ENCODE data around the gene RPL29. TPM values are rescaled to one million over a fixed set of nuclear protein-coding genes. Genes with fewer than 3 reads are reported as not detected.
"Not testable (repeated sequence)": the region's sequence is repeated elsewhere in the genome, so short reads cannot be mapped to it uniquely, and the experiment has no call there.

The RPL29 gene
- total RNA-seq, 2 experiments from 2014 or later, result 1,843 to 1,901 TPM

GRCh38 chr3:51997935-51998596 is 2.4 kb upstream of the RPL29 start:
- Mint-ChIP-seq H3K4me3 (no peak overlapping the region), H3K9me3 (no peaks in the 10 kb centered on the region), H3K36me3 (ENCODE audit: low read depth) (peaks cover 26% of the 10 kb centered on the region), H3K27me3 (no peaks in the 10 kb centered on the region), H3K27ac (no peak overlapping the region), H3K4me1 (ENCODE audit: low read depth) (peaks cover 29% of the 10 kb centered on the region)
- peaks cover 33% of the 10 kb centered on the region for H3K4me1 ChIP-seq (ENCODE audit: insufficient read depth, low read length)
- POLR2A ChIA-PET, result no interaction called here
- CTCF ChIA-PET, result no interaction called here
- H3K4me3 ChIP-seq (ENCODE audit: low read length), result no peak overlapping the region
- intact Hi-C loops (cut with DNase I, micrococcal nuclease), result loop anchor here (2.0 to 10.0 kb wide), 4 partner anchors 59 to 707 kb away; partner anchors contain the start of genes DUSP7 (in 1 of the 2), GLT8D1 (in 1 of the 2), GLYCTK (in 1 of the 2) and SPCS1 (in 1 of the 2)
- TF ChIP-seq CTCF (IDR thresholded peaks at IDR 0.05), result no peak
- no peaks in the 10 kb centered on the region for H3K27me3 ChIP-seq (ENCODE audit: control insufficient read depth in 1 of 2, insufficient read depth in 2 of 2, low read length in 2 of 2)
- DNase-seq, result no peak
- no peaks in the 10 kb centered on the region for H3K9me3 ChIP-seq (ENCODE audit: control insufficient read depth in 1 of 2, insufficient read depth in 1 of 2, low read length in 2 of 2)
- no peak overlapping the region for H3K27ac ChIP-seq (ENCODE audit: low read depth in 1 of 2, low read length in 2 of 2)
- ATAC-seq (ENCODE audit: poor library complexity), result no peak
- peaks cover 19% of the 10 kb centered on the region for H3K36me3 ChIP-seq (ENCODE audit: insufficient read depth, low read length)

GRCh38 chr3:51997172-51997571 is 1.5 kb upstream of the RPL29 start:
- Mint-ChIP-seq H3K9me3 (no peaks in the 10 kb centered on the region), H3K36me3 (ENCODE audit: low read depth) (peaks cover 33% of the 10 kb centered on the region), H3K4me3 (peak overlapping the region; percentile 55), H3K27ac (no peak overlapping the region), H3K27me3 (no peaks in the 10 kb centered on the region), H3K4me1 (ENCODE audit: low read depth) (peaks cover 34% of the 10 kb centered on the region)
- Histone ChIP-seq H3K9me3 (ENCODE audit: control insufficient read depth in 1 of 2, insufficient read depth in 1 of 2, low read length in 2 of 2) (no peaks in the 10 kb centered on the region), H3K4me3 (ENCODE audit: low read length) (no peak overlapping the region), H3K27me3 (ENCODE audit: control insufficient read depth in 1 of 2, insufficient read depth in 2 of 2, low read length in 2 of 2) (no peaks in the 10 kb centered on the region), H3K27ac (ENCODE audit: low read depth in 1 of 2, low read length in 2 of 2) (no peak overlapping the region), H3K4me1 (ENCODE audit: insufficient read depth, low read length) (peaks cover 41% of the 10 kb centered on the region), H3K36me3 (ENCODE audit: insufficient read depth, low read length) (peaks cover 27% of the 10 kb centered on the region)
- no peak for DNase-seq
- no peak for ATAC-seq (ENCODE audit: poor library complexity)
- no peak for TF ChIP-seq CTCF (IDR thresholded peaks at IDR 0.05)
- intact Hi-C loops (cut with DNase I, micrococcal nuclease), result loop anchor here (2.0 to 10.0 kb wide), 4 partner anchors 60 to 708 kb away; partner anchors contain the start of genes DUSP7 (in 1 of the 2), GLT8D1 (in 1 of the 2), GLYCTK (in 1 of the 2) and SPCS1 (in 1 of the 2)
- POLR2A ChIA-PET, result no interaction called here
- CTCF ChIA-PET, result no interaction called here

- H3K4me1 Mint-ChIP-seq (ENCODE audit: low read depth), result peaks cover 31% of the 10 kb centered on the region
- Histone ChIP-seq H3K36me3 (ENCODE audit: insufficient read depth, low read length) (peaks cover 34% of the 10 kb centered on the region), H3K4me1 (ENCODE audit: insufficient read depth, low read length) (peaks cover 40% of the 10 kb centered on the region), H3K4me3 (ENCODE audit: low read length) (peak overlapping the region; percentile 88), H3K27me3 (ENCODE audit: control insufficient read depth in 1 of 2, insufficient read depth in 2 of 2, low read length in 2 of 2) (no peaks in the 10 kb centered on the region), H3K27ac (ENCODE audit: low read depth in 1 of 2, low read length in 2 of 2) (peak overlapping the region; percentile 0 to 88), H3K9me3 (ENCODE audit: control insufficient read depth in 1 of 2, insufficient read depth in 1 of 2, low read length in 2 of 2) (no peaks in the 10 kb centered on the region)
- no peak for TF ChIP-seq CTCF (IDR thresholded peaks at IDR 0.05)
- DNase-seq (no peak), ATAC-seq (ENCODE audit: poor library complexity) (no peak)
- intact Hi-C loops (cut with DNase I, micrococcal nuclease), result loop anchor here in 1 of 2 experiments (10.0 kb wide), 1 partner anchor 710 kb away; the partner anchor contains the start of genes GLT8D1 and SPCS1
- peak overlapping the region; percentile 97 for H3K27ac Mint-ChIP-seq
- H3K27me3 Mint-ChIP-seq, result no peaks in the 10 kb centered on the region
- H3K9me3 Mint-ChIP-seq, result no peaks in the 10 kb centered on the region
- peaks cover 40% of the 10 kb centered on the region for H3K36me3 Mint-ChIP-seq (ENCODE audit: low read depth)
- POLR2A ChIA-PET, result interaction anchor here (1.7 to 2.9 kb wide), 4 partner anchors 11 to 160 kb away, joined by 13 to 35 read pairs (median 30); partner anchors contain the start of genes ABHD14A, ABHD14B, ACY1 and PARP3
- CTCF ChIA-PET, result interaction anchor here (2.0 to 2.7 kb wide), 3 partner anchors 12 to 52 kb away, joined by 13 to 22 read pairs (median 18); partner anchors contain the start of genes ABHD14A, ABHD14B, PARP3 and RRP9
- H3K4me3 Mint-ChIP-seq, result peak overlapping the region; percentile 99
These were observed 1.2 kb downstream of the RPL29 start for GRCh38 chr3:51994530-51994929.

- H3K27me3 Mint-ChIP-seq; ATAC-seq (ENCODE audit: poor library complexity); H3K4me3 ChIP-seq (ENCODE audit: low read length); H3K27ac Mint-ChIP-seq; H3K9me3 Mint-ChIP-seq; H3K27ac ChIP-seq (ENCODE audit: low read depth in 1 of 2, low read length in 2 of 2); H3K27me3 ChIP-seq (ENCODE audit: control insufficient read depth in 1 of 2, insufficient read depth in 2 of 2, low read length in 2 of 2); CTCF ChIA-PET; H3K9me3 ChIP-seq (ENCODE audit: control insufficient read depth in 1 of 2, insufficient read depth in 1 of 2, low read length in 2 of 2); DNase-seq: not testable (repeated sequence)
- Mint-ChIP-seq H3K4me3 (peak overlapping the region; percentile 99), H3K36me3 (ENCODE audit: low read depth) (peaks cover 40% of the 10 kb centered on the region), H3K4me1 (ENCODE audit: low read depth) (peaks cover 31% of the 10 kb centered on the region)
- H3K4me1 ChIP-seq (ENCODE audit: insufficient read depth, low read length), result peaks cover 40% of the 10 kb centered on the region
- H3K36me3 ChIP-seq (ENCODE audit: insufficient read depth, low read length), result peaks cover 34% of the 10 kb centered on the region
- intact Hi-C loops (cut with DNase I, micrococcal nuclease), result loop anchor here in 1 of 2 experiments (10.0 kb wide), 1 partner anchor 711 kb away; the partner anchor contains the start of genes GLT8D1 and SPCS1
- POLR2A ChIA-PET, result interaction anchor here (2.7 to 2.9 kb wide), 3 partner anchors 10 to 52 kb away, joined by 13 to 35 read pairs (median 32); partner anchors contain the start of genes ACY1, PARP3 and RRP9
These were observed 2.0 kb downstream of the RPL29 start for GRCh38 chr3:51993657-51994056.

Measured in CD4-positive, alpha-beta T cell (primary cell).